Adipocyte (in vitro differentiated cells): Measurements from ENCODE around the gene RAD51.

ENCODE experiments used
- DNase-seq: peaks from one replicate; pipeline ENCODE4 v3.0.0-alpha.2; 2015; ENCODE audit warnings: low read depth
- H3K27me3 ChIP-seq: replicated peaks from 2 replicates; pipeline ENCODE4 v1.7.0; 2013; ENCODE audit warnings: mild to moderate bottlenecking, low read length, moderate library complexity; ENCODE audit not compliant: control insufficient read depth, insufficient read depth
- H3K36me3 ChIP-seq: 2 replicates; pipeline ENCODE4 v1.7.0; 2013; ENCODE audit warnings: low read length, mild to moderate bottlenecking, moderate library complexity; ENCODE audit not compliant: control insufficient read depth, insufficient read depth, severe bottlenecking
- H3K4me1 ChIP-seq: 2 replicates; pipeline ENCODE4 v1.7.0; 2013; ENCODE audit warnings: mild to moderate bottlenecking, low read length, moderate library complexity; ENCODE audit not compliant: control insufficient read depth, insufficient read depth
- H3K4me3 ChIP-seq: 2 replicates; pipeline ENCODE4 v1.7.0; 2013; ENCODE audit warnings: mild to moderate bottlenecking, low read length, moderate library complexity
- H3K9ac ChIP-seq: 2 replicates; pipeline ENCODE4 v1.7.0; 2013; ENCODE audit warnings: mild to moderate bottlenecking, low read length, moderate library complexity
- H3K9me3 ChIP-seq: 2 replicates; pipeline ENCODE4 v1.7.0; 2013; ENCODE audit warnings: mild to moderate bottlenecking, low read length, moderate library complexity; ENCODE audit not compliant: control insufficient read depth

The RAD51 gene

GRCh38 chr15:40770147-40770721 lies 75.3 kb downstream of the RAD51 start:
- Histone ChIP-seq H3K4me3 (no peak overlapping the region), H3K9me3 (no peaks in the 10 kb centered on the region), H3K9ac (no peak overlapping the region), H3K36me3 (peaks cover 34% of the 10 kb centered on the region), H3K4me1 (peaks cover 38% of the 10 kb centered on the region), H3K27me3 (no peaks in the 10 kb centered on the region)
- DNase-seq, result no peak

- no peak for DNase-seq
- Histone ChIP-seq H3K27me3 (no peaks in the 10 kb centered on the region), H3K36me3 (peaks cover 44% of the 10 kb centered on the region), H3K9me3 (no peaks in the 10 kb centered on the region), H3K4me3 (no peak overlapping the region), H3K9ac (no peak overlapping the region), H3K4me1 (peaks cover 29% of the 10 kb centered on the region)
Observed at GRCh38 chr15:40771242-40771641, 76.3 kb downstream of the RAD51 start.

- peaks cover 29% of the 10 kb centered on the region for H3K4me1 ChIP-seq
- no peaks in the 10 kb centered on the region for H3K27me3 ChIP-seq
- DNase-seq, result no peak
- H3K9me3 ChIP-seq, result no peaks in the 10 kb centered on the region
- H3K4me3 ChIP-seq, result no peak overlapping the region
- no peak overlapping the region for H3K9ac ChIP-seq
- peaks cover 49% of the 10 kb centered on the region for H3K36me3 ChIP-seq
Observed at GRCh38 chr15:40772014-40772413, 77.0 kb downstream of the RAD51 start.

GRCh38 chr15:40773496-40773895 lies 78.5 kb downstream of the RAD51 start:
- Histone ChIP-seq H3K4me1 (peaks cover 27% of the 10 kb centered on the region), H3K36me3 (peaks cover 48% of the 10 kb centered on the region), H3K4me3 (no peak overlapping the region), H3K9me3 (no peaks in the 10 kb centered on the region), H3K27me3 (no peaks in the 10 kb centered on the region), H3K9ac (no peak overlapping the region)
- no peak for DNase-seq

- Histone ChIP-seq H3K36me3 (peaks cover 52% of the 10 kb centered on the region), H3K4me1 (peaks cover 27% of the 10 kb centered on the region), H3K9ac (no peak overlapping the region), H3K27me3 (no peaks in the 10 kb centered on the region), H3K4me3 (no peak overlapping the region), H3K9me3 (no peaks in the 10 kb centered on the region)
- DNase-seq, result no peak
Observed at GRCh38 chr15:40773902-40774301, 78.9 kb downstream of the RAD51 start.

- Histone ChIP-seq H3K4me1 (peaks cover 24% of the 10 kb centered on the region), H3K4me3 (no peak overlapping the region), H3K9ac (no peak overlapping the region), H3K9me3 (no peaks in the 10 kb centered on the region), H3K27me3 (no peaks in the 10 kb centered on the region), H3K36me3 (peaks cover 59% of the 10 kb centered on the region)
- DNase-seq, result no peak
Observed at GRCh38 chr15:40775007-40775406, 80.0 kb downstream of the RAD51 start.

GRCh38 chr15:40775740-40776536 lies 81.0 kb downstream of the RAD51 start:
- no peaks in the 10 kb centered on the region for H3K27me3 ChIP-seq
- no peak for DNase-seq
- H3K36me3 ChIP-seq, result peaks cover 59% of the 10 kb centered on the region
- no peak overlapping the region for H3K4me3 ChIP-seq
- no peak overlapping the region for H3K9ac ChIP-seq
- H3K9me3 ChIP-seq, result no peaks in the 10 kb centered on the region
- peaks cover 18% of the 10 kb centered on the region for H3K4me1 ChIP-seq

GRCh38 chr15:40776537-40777141 lies 81.7 kb downstream of the RAD51 start:
- no peak overlapping the region for H3K4me3 ChIP-seq
- peak overlapping the region; percentile 5 for H3K9ac ChIP-seq
- peaks cover 59% of the 10 kb centered on the region for H3K36me3 ChIP-seq
- no peaks in the 10 kb centered on the region for H3K27me3 ChIP-seq
- no peaks in the 10 kb centered on the region for H3K9me3 ChIP-seq
- peak; percentile 67 for DNase-seq
- H3K4me1 ChIP-seq, result peaks cover 18% of the 10 kb centered on the region
